Spleen (tissue), 7 donors: ENCODE results near the gene UGT3A1.

Source experiments
- POLR2A ChIP-seq, 3 donors: fragments of 450-650 bp; IDR thresholded peaks; one replicate each; pipeline ENCODE4 v1.5.1; 2017; ENCODE audit warnings: antibody characterized with exemption in 3 of 3, mild to moderate bottlenecking in 1 of 3
- TF ChIP-seq, protein P1 (sequence below), 11 experiments: fragments of 200-600 bp in 7 of 11; fragments of 450-650 bp in 4 of 11; sonication (generic) in 4 of 11; IDR thresholded peaks in 8 of 11; conservative IDR thresholded peaks in 3 of 11; 1 replicate in 7 of 11; 2 replicates in 4 of 11; pipeline versions ENCODE4 v1.4.0 to v1.8.0; 2016 to 2021; ENCODE audit warnings: antibody characterized with exemption in 11 of 11, inconsistent platforms in 4 of 11, mild to moderate bottlenecking in 1 of 11
- donor health status: DM: no; HTN: no; CAD: no; lungs with moderate emphysema.
- donor health status: DM: no; HTN: no; CAD: no.
- donor health status: DM: no; HTN: no; CAD: no.

GRCh38 chr5:36007366-36007765 lies 16.2 kb upstream of the UGT3A1 start:
- TF ChIP-seq, protein P1, sequence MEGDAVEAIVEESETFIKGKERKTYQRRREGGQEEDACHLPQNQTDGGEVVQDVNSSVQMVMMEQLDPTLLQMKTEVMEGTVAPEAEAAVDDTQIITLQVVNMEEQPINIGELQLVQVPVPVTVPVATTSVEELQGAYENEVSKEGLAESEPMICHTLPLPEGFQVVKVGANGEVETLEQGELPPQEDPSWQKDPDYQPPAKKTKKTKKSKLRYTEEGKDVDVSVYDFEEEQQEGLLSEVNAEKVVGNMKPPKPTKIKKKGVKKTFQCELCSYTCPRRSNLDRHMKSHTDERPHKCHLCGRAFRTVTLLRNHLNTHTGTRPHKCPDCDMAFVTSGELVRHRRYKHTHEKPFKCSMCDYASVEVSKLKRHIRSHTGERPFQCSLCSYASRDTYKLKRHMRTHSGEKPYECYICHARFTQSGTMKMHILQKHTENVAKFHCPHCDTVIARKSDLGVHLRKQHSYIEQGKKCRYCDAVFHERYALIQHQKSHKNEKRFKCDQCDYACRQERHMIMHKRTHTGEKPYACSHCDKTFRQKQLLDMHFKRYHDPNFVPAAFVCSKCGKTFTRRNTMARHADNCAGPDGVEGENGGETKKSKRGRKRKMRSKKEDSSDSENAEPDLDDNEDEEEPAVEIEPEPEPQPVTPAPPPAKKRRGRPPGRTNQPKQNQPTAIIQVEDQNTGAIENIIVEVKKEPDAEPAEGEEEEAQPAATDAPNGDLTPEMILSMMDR (IDR thresholded peaks at IDR 0.05 in 8 of 11, conservative IDR thresholded peaks at IDR 0.05 in 3 of 11) = no peak
- TF ChIP-seq POLR2A (IDR thresholded peaks at IDR 0.05) = no peak
